HL-60 (cell line): ENCODE data around the gene XIRP2.

Experiments used
- SPI1 ChIP-seq: IDR thresholded peaks from 2 replicates; pipeline ENCODE4 v1.6.1; 2012; ENCODE audit warnings: low read depth, mild to moderate bottlenecking, borderline replicate concordance
- TF ChIP-seq, protein P1 (sequence below): IDR thresholded peaks from 2 replicates; pipeline ENCODE4 v1.6.1; 2012; ENCODE audit warnings: low read depth; ENCODE audit not compliant: insufficient replicate concordance
- TF ChIP-seq, protein P2 (sequence below): IDR thresholded peaks from one replicate; pipeline ENCODE4 v1.5.1; 2011; ENCODE audit warnings: low read length, control low read depth, inconsistent platforms; ENCODE audit not compliant: insufficient read depth

DNA sequence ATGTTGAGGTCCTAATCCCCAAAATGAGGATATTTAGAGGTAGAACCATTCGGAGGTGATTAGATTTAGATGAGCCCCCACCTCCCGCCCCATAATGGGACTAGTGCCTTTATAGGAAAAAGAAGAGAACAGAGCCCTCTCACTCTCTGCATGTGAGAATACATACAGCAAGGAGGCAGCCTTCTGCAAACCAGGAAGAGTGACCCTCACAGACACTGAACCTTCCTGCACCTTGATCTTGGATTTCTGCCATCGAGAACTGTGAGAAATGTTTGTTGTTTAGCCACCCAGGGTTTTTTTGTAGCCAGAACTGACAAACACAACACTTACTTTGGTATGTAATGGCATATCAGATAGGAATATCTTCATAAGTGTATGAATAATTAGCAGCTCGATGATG is 83.7 kb downstream of the XIRP2 start:
- TF ChIP-seq, protein P1, sequence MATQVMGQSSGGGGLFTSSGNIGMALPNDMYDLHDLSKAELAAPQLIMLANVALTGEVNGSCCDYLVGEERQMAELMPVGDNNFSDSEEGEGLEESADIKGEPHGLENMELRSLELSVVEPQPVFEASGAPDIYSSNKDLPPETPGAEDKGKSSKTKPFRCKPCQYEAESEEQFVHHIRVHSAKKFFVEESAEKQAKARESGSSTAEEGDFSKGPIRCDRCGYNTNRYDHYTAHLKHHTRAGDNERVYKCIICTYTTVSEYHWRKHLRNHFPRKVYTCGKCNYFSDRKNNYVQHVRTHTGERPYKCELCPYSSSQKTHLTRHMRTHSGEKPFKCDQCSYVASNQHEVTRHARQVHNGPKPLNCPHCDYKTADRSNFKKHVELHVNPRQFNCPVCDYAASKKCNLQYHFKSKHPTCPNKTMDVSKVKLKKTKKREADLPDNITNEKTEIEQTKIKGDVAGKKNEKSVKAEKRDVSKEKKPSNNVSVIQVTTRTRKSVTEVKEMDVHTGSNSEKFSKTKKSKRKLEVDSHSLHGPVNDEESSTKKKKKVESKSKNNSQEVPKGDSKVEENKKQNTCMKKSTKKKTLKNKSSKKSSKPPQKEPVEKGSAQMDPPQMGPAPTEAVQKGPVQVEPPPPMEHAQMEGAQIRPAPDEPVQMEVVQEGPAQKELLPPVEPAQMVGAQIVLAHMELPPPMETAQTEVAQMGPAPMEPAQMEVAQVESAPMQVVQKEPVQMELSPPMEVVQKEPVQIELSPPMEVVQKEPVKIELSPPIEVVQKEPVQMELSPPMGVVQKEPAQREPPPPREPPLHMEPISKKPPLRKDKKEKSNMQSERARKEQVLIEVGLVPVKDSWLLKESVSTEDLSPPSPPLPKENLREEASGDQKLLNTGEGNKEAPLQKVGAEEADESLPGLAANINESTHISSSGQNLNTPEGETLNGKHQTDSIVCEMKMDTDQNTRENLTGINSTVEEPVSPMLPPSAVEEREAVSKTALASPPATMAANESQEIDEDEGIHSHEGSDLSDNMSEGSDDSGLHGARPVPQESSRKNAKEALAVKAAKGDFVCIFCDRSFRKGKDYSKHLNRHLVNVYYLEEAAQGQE, result no peak
- TF ChIP-seq, protein P2, sequence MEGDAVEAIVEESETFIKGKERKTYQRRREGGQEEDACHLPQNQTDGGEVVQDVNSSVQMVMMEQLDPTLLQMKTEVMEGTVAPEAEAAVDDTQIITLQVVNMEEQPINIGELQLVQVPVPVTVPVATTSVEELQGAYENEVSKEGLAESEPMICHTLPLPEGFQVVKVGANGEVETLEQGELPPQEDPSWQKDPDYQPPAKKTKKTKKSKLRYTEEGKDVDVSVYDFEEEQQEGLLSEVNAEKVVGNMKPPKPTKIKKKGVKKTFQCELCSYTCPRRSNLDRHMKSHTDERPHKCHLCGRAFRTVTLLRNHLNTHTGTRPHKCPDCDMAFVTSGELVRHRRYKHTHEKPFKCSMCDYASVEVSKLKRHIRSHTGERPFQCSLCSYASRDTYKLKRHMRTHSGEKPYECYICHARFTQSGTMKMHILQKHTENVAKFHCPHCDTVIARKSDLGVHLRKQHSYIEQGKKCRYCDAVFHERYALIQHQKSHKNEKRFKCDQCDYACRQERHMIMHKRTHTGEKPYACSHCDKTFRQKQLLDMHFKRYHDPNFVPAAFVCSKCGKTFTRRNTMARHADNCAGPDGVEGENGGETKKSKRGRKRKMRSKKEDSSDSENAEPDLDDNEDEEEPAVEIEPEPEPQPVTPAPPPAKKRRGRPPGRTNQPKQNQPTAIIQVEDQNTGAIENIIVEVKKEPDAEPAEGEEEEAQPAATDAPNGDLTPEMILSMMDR, result no peak
- TF ChIP-seq SPI1, result no peak
